K562 (cell line): ENCODE data around the gene C11orf52. TPM values are rescaled to one million over a fixed set of nuclear protein-coding genes. Genes with fewer than 3 reads are reported as not detected.

ENCODE experiments used
- CBX3 ChIP-seq, 2 experiments: IDR thresholded peaks; 1 replicate in 1 of 2; 2 replicates in 1 of 2; pipeline ENCODE4 v1.6.1; 2012; ENCODE audit warnings: inconsistent platforms in 2 of 2, low read length in 2 of 2, borderline replicate concordance in 1 of 2, control low read depth in 1 of 2
- CHD1 ChIP-seq: fragments of 200-600 bp; sonication (generic); IDR thresholded peaks from one replicate; pipeline ENCODE4 v1.6.1; 2012; ENCODE audit warnings: mild to moderate bottlenecking, moderate library complexity, low read length, inconsistent platforms
- CHD4 ChIP-seq: fragments of 200-600 bp; sonication (generic); IDR thresholded peaks from 3 replicates; pipeline ENCODE4 v1.6.1; 2012; ENCODE audit warnings: low read depth, mild to moderate bottlenecking, mixed read lengths, low read length, inconsistent platforms; ENCODE audit not compliant: insufficient read depth, insufficient replicate concordance, poor library complexity, severe bottlenecking
- DPF2 ChIP-seq: fragments of 450-650 bp; IDR thresholded peaks from 2 replicates; pipeline ENCODE4 v1.6.1; 2016
- EGR1 ChIP-seq: fragments of 450-650 bp; conservative IDR thresholded peaks from 2 replicates; pipeline ENCODE4 v1.6.1; 2017; ENCODE audit warnings: mild to moderate bottlenecking
- EP300 ChIP-seq: IDR thresholded peaks from 2 replicates; pipeline ENCODE4 v1.6.1; 2012; ENCODE audit warnings: low read length, improper control_type of control experiment
- HDAC1 ChIP-seq, 2 experiments: fragments of 450-650 bp; IDR thresholded peaks; 2 replicates each; pipeline ENCODE4 v1.6.1; 2016 to 2017; ENCODE audit warnings: inconsistent platforms in 1 of 2, mild to moderate bottlenecking in 1 of 2, moderate library complexity in 1 of 2
- HDAC6 ChIP-seq: IDR thresholded peaks from 2 replicates; pipeline ENCODE4 v1.6.1; 2012; ENCODE audit warnings: low read depth, mild to moderate bottlenecking, control low read depth, inconsistent platforms, low read length, moderate library complexity
- IRF9 ChIP-seq: fragments of 450-650 bp; IDR thresholded peaks from 2 replicates; pipeline ENCODE4 v1.6.1; 2016; ENCODE audit warnings: missing biosample characterization, missing genetic modification characterization
- KLF10 ChIP-seq: fragments of 250-450 bp; sonication (Bioruptor Pico); IDR thresholded peaks from 2 replicates; pipeline ENCODE4 v1.6.1; 2021; ENCODE audit warnings: matching md5 sums
- PREB ChIP-seq: sonication (generic); formaldehyde crosslinking; IDR thresholded peaks from 2 replicates; pipeline ENCODE4 v1.8.1; 2023; ENCODE audit warnings: mild to moderate bottlenecking, missing genetic modification reagents
- PTBP1 ChIP-seq: fragments of 200-400 bp; formaldehyde crosslinking; IDR thresholded peaks from 2 replicates; pipeline ENCODE4 v1.6.1; 2017; ENCODE audit warnings: low read depth, low read length
- RB1 ChIP-seq: fragments of 450-650 bp; IDR thresholded peaks from 2 replicates; pipeline ENCODE4 v1.6.1; 2017; ENCODE audit warnings: low read depth, mild to moderate bottlenecking
- SAFB2 ChIP-seq: fragments of 200-400 bp; formaldehyde crosslinking; IDR thresholded peaks from 2 replicates; pipeline ENCODE4 v1.6.1; 2018; ENCODE audit warnings: borderline replicate concordance, low read length, low read depth, moderate library complexity; ENCODE audit not compliant: severe bottlenecking
- SMAD2 ChIP-seq: fragments of 150-350 bp; IDR thresholded peaks from 2 replicates; pipeline ENCODE4 v1.6.1; 2014; ENCODE audit warnings: low read depth, mild to moderate bottlenecking, low read length
- SNRNP70 ChIP-seq: fragments of 200-400 bp; formaldehyde crosslinking; optimal IDR thresholded peaks from 2 replicates; pipeline ENCODE3; 2017; ENCODE audit warnings: low read depth, low read length
- STAT5B ChIP-seq: fragments of 250-450 bp; sonication (Bioruptor Pico); IDR thresholded peaks from 2 replicates; pipeline ENCODE4 v1.8.0; 2021; ENCODE audit warnings: mild to moderate bottlenecking, inconsistent platforms
- ZBTB12 ChIP-seq: fragments of 250-450 bp; sonication (Bioruptor Pico); IDR thresholded peaks from 2 replicates; pipeline ENCODE4 v1.4.0; 2020
- ZEB2 ChIP-seq: fragments of 450-650 bp; IDR thresholded peaks from 2 replicates; pipeline ENCODE4 v1.6.1; 2016
- ZNF444 ChIP-seq: fragments of 250-450 bp; sonication (Bioruptor Pico); IDR thresholded peaks from 2 replicates; pipeline ENCODE4 v1.4.0; 2020; ENCODE audit warnings: mild to moderate bottlenecking, moderate library complexity
- ZZZ3 ChIP-seq: fragments of 450-650 bp; IDR thresholded peaks from 2 replicates; pipeline ENCODE4 v1.6.1; 2016; ENCODE audit warnings: antibody characterized with exemption, mild to moderate bottlenecking, moderate library complexity
- polyA plus RNA-seq, 8 experiments: library from polyadenylated mRNA; depleted of rRNA in 4 of 8; stranded (reverse) in 5 of 8; unstranded in 3 of 8; fragments of >200 nt; fragmentation: Nextera tagmentation in 2 of 8; fragmentation: Illumina TruSeq in 1 of 8; extraction: Ambion mirVana in 2 of 8; extraction: Trizol in 1 of 8; gene quantifications; 2 replicates each; pipeline versions ENCODE4 v1.2.1 to v1.2.3, GENCODE V29; 2011 to 2014; ENCODE audit warnings: inconsistent platforms in 1 of 8, missing spikeins in 1 of 8
- total RNA-seq, 7 experiments: library from RNA; depleted of rRNA in 6 of 7; stranded (reverse); fragments of >200 nt in 6 of 7; fragmentation: Illumina TruSeq in 2 of 7; extraction: Trizol in 2 of 7; gene quantifications; 2 replicates each; pipeline versions ENCODE4 v1.2.1 to v1.2.3, GENCODE V29; 2011 to 2021; ENCODE audit warnings: low replicate concordance in 1 of 7
- TF ChIP-seq, protein P1 (sequence below): IDR thresholded peaks from 2 replicates; pipeline ENCODE4 v1.6.1; 2011; ENCODE audit not compliant: insufficient read length; ENCODE audit errors: extremely low read depth
- TF ChIP-seq, protein P2 (sequence below): fragments of 450-650 bp; IDR thresholded peaks from 2 replicates; pipeline ENCODE4 v1.6.1; 2016; ENCODE audit warnings: antibody characterized with exemption

The C11orf52 gene
- total and polyA plus RNA-seq, 9 of the 15 experiments (the other 6 are each of a cell fraction or from before 2014, with no cell fraction given): 0.29 to 2.9 (median 1.0) TPM

DNA sequence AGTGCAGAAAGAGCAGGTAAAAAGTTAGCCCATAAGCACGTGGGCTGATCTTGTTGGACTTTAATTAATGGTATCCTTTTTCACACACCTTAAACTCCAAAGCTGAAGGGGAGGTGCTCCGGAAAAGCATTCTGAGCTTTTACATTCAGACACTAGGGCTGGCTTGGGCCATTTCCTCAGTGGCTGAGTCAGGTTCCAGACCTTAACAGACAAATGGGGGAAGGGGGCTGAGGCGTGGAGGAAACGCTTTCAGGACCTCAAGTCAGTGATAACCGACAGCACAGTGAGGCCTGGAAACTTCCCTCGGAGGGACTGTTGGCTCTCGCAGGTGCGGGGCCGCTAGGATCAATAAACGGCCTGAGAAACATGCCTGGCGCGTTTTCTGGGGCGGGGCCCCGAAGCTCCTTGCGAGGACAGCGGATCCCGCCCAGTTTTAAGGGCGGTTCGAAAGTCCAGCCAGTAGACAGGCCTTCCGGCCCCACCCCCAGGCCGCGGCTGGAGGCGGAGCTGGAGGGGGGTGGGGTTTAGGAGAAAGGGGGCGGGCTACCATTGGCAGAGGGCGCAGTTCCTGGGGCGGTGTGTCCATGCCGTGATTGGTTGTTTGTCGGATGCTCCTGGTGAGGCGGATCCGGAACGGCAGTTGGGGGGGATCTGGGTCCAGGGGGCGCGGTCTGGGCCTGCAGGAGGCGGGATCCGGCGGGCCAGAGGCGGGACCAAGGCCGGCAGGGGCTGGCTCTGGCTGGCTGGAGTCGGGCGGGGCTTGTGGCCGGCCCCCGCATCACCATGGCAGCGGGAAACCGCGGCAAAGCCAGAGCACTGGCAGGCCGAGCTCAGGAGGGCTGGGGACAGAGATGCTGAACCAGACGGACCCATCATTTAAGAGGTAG is 8.0 kb downstream of the C11orf52 start (continued):
- no peak for TF ChIP-seq IRF9 (tag)
- no peak for TF ChIP-seq SAFB2
- TF ChIP-seq HDAC6: no peak
- TF ChIP-seq CHD1: no peak
- TF ChIP-seq STAT5B: no peak
- no peak; the same call in 1 of the 2 replicates for TF ChIP-seq EP300
- peak in 1 of 2 experiments; percentile 35; a peak in 1 of 3 replicates for TF ChIP-seq CBX3 (IDR thresholded peaks at IDR 0.05; ENCODE audit: borderline replicate concordance in 1 of 2, low read length in 2 of 2)
- peak; percentile 73 for TF ChIP-seq DPF2
- TF ChIP-seq CHD4: no peak
- TF ChIP-seq, protein P1, sequence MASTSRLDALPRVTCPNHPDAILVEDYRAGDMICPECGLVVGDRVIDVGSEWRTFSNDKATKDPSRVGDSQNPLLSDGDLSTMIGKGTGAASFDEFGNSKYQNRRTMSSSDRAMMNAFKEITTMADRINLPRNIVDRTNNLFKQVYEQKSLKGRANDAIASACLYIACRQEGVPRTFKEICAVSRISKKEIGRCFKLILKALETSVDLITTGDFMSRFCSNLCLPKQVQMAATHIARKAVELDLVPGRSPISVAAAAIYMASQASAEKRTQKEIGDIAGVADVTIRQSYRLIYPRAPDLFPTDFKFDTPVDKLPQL: no peak
- 0 out of 2 replicates have a peak, but pooled peaks have one; percentile 16 for TF ChIP-seq ZNF444 (CRISPR knock-in tag)
- no peak for TF ChIP-seq PTBP1
- no peak for TF ChIP-seq PREB (CRISPR knock-in tag)
- peak; percentile 50; the same call in 1 of the 2 replicates for TF ChIP-seq ZBTB12 (CRISPR knock-in tag)
- TF ChIP-seq, protein P2, sequence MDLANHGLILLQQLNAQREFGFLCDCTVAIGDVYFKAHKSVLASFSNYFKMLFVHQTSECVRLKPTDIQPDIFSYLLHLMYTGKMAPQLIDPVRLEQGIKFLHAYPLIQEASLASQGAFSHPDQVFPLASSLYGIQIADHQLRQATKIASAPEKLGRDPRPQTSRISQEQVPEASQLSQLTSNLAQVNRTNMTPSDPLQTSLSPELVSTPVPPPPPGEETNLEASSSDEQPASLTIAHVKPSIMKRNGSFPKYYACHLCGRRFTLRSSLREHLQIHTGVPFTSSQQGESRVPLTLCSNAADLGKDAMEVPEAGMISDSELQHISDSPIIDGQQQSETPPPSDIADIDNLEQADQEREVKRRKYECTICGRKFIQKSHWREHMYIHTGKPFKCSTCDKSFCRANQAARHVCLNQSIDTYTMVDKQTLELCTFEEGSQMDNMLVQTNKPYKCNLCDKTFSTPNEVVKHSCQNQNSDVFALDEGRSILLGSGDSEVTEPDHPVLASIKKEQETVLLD: no peak
- peak; percentile 74; the same call in 1 of the 2 replicates for TF ChIP-seq RB1
- peak; percentile 84 for TF ChIP-seq EGR1
- no peak for TF ChIP-seq SNRNP70
- TF ChIP-seq SMAD2: no peak
- TF ChIP-seq KLF10 (CRISPR knock-in tag): no peak
- peak in 1 of 2 experiments; percentile 45; a peak in 1 of 4 replicates for TF ChIP-seq HDAC1 (IDR thresholded peaks at IDR 0.05)
- TF ChIP-seq ZEB2: no peak
- no peak for TF ChIP-seq ZZZ3
